GM18502 (cell line): Measurements from ENCODE around the gene C11orf97.

Experiments used
- ATAC-seq: cut with Tn5 transposase; IDR thresholded peaks from one replicate; pipeline ENCODE4 v1.9.1; 2021; ENCODE audit warnings: mild to moderate bottlenecking; ENCODE audit not compliant: unreplicated experiment, poor library complexity

Gene C11orf97

DNA sequence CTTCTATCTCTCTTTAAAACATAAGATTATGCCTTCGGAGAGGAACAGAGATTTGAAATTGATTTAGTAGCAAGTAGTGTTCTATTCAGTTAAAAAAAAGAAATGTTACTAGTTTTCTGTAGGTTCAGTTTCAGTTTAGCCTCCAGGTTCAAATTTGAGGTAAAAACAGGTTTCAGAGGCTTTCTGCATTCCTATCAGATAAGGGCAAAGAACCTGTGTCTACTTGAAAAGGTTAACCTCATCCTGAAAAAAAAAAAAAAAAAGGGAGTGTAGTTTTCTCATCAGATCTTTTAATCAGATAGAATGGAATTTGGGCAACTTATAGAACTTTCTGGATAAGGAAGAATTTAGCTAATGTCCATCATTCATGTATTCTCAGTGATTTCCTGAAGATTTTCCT is 12.1 kb downstream of the C11orf97 start:
- no peak for ATAC-seq

DNA sequence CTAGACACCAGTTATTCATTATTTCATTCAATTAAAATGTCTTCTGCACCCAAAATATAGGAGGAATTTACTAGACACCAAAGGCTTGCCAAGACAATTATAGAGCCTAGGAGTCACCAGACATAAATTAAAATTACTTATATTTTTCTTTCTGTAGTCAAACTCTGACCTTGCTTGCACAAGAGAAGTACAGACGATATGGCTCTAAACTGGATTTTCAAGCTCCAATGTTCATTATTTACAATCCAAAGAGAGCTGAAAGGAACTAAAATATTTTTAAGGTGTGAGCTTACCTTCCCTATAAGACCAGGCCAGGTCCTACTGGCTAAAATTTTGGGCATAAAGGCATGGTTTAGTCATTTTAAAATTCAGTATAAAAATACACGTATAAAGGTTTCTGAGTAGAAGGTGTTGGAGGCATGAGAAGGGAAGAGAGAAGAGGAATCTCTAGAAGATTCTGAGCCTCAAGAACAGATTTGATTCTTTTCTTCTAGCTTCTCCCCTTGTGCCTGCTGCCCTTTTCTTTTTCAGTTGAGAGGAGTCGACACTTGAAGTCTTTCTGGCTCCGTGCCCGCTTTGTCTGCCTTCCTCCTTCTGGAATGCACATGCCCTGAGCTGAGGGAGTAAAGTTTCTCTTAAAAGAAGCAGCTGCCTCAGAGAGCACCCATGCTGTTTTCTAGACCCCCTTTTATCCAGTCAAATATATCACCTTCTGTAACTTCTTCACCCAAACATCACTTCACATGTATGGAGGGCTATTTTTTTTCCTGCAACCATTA is 13.5 kb downstream of the C11orf97 start:
- no peak for ATAC-seq

DNA sequence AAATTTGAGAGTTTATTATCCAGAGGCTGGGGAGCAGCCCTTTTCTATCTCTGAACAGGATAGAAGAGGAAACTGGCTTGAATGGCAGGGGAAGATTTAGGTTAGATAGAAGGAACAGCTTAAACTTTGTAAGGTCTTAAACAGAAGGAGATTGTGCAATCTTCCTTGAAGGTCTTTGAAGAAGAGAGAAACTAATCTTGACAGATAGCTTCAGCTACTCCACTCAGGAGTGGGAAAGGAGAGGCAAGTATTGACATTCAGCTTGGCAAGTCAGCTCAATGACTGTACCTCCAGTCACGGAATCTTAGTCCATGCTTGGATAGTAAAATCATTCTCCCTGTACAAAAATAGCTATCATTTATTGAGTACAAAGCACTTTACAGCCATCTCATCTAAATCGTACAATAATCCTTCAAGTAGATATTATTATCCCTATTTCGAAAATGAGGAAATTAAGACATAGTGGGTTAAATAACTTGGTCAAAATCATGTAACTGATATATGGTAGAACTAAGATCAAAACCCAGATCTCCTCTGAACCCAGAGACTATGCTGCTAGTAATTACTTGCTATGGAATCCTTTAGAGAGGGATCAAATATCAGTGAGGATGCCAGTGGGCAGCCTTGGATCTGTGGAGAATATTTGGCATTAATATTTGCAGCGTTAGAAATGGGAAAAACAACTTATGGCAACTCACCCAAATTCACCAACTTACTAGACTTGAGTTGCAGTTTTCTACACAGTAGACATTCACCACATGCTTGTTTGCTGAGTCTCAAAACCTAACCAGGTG is 14.6 kb downstream of the C11orf97 start:
- no peak for ATAC-seq

DNA sequence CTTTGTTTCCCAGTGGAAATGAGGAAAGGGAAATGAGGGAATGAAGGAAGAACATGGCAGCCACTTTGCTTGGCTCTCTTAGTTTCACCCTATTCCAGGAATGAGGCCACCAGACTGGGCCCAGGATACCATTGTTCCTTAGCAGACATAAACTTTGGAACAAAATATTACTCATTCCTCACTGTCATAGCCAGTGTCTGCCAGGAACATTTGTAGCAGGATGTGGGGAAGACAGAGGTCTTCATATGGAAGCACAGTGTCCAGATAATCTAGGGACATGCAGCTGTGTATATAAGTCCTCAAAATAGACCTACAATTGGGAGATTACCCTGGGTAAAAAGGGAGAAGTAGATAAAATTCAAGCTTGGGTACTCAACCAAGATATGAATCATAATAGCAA is 16.3 kb downstream of the C11orf97 start:
- no peak for ATAC-seq

DNA sequence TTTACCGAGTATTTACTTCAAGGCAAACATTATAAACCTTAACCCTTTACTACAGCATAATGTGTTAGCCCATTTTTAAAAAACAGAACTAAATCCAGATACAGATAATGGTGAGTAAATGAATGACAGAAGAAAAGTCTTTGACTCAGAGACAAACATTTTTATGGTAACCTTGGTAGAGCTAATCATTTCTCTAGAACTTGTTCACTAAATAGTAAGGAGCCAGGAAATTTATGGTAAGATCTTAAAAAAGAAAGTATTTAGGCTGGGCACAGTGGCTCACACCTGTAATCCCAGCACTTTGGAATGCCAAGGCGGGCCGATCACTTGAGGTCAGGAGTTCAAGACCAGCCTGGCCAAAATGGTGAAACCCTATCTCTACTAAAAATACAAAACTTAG is 19.9 kb downstream of the C11orf97 start:
- no peak for ATAC-seq

DNA sequence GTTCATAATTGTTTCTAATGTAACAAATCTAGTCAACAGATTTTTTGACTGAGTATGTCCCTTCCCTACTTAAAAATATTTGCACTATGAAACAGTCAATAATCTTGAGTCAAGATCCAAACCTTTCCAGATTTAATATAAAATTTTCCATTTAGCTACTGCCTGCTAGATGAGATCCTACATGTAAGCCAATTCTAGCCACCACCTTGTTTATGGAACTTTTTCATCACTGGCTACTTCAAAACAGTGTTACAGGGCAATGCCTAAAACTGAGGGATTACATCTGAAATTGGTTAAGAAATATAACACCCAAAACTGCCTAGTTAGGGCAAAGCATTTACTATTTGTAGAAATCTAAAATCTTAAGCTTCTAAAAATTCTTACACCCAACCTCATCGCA is 20.9 kb downstream of the C11orf97 start:
- ATAC-seq, result no peak

DNA sequence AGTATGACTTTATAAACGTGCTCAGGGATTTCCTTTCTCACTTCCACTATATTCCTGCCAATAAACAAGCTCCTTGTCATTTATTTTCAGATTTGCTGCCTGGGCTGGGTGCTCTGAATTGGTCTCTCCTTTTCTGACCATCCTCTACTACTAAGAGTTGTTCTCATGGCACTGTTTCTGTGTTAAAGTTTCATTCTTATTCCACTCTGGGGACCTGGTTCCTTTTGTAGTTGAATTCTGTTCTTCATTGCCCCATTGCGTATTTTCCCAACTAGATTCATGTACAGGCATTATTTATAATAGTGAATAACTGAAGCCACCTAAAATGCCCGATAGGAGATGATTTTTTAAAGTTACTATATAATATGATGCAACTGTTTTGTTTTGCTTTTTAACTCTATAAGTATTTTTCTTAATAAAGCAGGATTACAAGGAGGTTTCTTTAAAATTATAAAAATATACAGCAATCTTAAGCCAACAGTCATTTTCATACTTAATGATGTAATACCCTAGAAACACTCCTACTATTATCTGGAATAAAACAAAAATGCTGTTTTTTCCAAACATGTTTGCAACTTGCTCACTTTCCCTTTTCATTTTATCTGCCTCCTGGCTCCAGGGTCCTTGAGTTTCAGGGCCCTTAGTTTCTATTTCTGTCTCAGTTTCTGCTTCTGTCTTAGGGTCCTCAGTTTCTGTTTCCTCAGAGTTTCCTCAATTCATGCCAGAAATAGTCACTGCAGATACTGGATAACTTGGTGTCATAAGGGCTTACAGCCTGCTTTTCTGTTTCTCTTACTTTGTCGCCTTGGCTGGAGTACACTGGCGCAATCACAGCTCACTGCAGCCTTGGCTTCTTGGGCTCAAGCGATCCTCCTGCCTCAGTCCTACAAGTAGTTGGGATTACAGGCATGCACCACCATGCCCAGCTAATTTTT is 21.7 kb downstream of the C11orf97 start:
- no peak for ATAC-seq

DNA sequence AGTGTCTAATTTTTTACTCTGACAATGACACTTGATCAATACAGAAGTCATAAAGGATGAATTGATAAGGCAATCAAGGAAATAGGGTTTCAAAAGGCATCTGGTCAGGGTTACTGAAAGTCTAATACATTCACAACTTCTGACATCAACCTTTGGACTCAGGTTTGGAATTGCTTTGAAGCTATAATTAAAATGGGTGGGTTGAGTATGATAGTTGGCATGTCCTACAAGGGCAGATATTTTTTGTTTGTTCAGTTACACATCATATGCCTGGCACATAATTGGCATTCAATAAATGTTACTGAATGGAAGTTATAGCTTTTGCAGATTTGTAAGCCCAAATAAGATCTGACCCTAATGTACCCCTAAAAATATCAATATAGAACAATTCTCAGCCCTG is 24.1 kb downstream of the C11orf97 start:
- no peak for ATAC-seq

DNA sequence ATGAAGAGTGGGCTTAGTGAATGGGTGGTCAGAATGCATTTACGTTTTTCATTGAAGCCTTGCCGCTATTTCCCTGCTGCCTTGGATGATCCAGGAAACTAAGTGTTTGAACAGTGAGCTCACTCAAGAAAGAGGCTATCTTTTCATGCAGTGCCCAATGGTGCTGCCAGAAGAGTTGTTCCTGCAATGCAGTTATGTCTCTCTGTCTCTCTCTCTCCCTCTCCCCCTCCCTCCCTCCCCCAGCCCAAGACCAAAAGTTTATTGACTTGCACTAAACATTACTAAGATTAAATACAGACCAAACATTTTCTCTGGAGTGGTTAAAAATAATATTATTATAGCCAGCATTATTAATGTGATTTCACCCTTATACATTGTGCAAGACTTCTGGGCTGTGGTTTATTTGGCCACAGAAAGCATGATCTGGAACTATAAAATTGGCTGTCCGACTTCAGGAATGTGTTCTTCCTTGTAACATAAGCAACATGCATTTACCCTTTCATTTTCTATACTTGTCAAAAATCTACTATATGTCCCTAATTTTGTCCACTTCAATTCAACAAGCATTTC is 24.9 kb downstream of the C11orf97 start:
- ATAC-seq, result no peak

DNA sequence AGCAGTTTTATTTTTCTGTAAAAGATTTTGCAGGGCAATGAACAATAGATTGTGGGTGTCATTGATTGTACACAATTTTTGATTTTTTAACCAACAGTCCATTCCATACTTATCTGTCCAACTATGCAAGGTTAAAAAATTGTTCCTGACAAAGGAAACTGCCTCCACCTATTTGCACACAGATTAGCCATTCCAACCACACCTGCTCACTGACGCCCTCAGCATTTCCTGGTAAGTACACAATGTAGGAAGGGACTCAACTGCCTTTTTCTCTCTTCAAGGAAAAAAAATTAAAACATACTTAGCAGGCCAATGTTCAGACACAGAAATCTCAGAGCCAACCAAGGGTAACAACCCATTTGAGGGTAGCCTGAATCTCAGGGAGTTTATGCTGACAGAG is 27.2 kb downstream of the C11orf97 start:
- ATAC-seq, result no peak

DNA sequence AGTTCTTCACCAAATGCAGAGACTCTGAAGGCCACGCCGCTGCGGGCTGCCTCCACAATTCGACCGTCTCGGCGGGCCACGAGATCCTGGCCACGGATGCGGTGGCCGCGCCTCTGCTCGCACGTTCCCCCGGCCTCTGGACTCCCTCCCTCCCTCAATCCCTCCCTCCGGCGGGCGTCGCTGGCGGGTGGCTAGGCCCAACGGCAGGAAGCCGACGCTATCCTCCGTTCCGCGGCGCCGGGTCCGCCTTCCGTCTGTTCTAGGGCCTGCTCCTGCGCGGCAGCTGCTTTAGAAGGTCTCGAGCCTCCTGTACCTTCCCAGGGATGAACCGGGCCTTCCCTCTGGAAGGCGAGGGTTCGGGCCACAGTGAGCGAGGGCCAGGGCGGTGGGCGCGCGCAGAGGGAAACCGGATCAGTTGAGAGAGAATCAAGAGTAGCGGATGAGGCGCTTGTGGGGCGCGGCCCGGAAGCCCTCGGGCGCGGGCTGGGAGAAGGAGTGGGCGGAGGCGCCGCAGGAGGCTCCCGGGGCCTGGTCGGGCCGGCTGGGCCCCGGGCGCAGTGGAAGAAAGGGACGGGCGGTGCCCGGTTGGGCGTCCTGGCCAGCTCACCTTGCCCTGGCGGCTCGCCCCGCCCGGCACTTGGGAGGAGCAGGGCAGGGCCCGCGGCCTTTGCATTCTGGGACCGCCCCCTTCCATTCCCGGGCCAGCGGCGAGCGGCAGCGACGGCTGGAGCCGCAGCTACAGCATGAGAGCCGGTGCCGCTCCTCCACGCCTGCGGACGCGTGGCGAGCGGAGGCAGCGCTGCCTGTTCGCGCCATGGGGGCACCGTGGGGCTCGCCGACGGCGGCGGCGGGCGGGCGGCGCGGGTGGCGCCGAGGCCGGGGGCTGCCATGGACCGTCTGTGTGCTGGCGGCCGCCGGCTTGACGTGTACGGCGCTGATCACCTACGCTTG is 31.7 kb downstream of the C11orf97 start, which contains the start of gene FUT4:
FUT4 (plus strand) TSS at position 227 of the 951 bp plus-strand sequence; CDS start at position 440, 213 bp downstream.
- ATAC-seq, result peak; percentile 88

DNA sequence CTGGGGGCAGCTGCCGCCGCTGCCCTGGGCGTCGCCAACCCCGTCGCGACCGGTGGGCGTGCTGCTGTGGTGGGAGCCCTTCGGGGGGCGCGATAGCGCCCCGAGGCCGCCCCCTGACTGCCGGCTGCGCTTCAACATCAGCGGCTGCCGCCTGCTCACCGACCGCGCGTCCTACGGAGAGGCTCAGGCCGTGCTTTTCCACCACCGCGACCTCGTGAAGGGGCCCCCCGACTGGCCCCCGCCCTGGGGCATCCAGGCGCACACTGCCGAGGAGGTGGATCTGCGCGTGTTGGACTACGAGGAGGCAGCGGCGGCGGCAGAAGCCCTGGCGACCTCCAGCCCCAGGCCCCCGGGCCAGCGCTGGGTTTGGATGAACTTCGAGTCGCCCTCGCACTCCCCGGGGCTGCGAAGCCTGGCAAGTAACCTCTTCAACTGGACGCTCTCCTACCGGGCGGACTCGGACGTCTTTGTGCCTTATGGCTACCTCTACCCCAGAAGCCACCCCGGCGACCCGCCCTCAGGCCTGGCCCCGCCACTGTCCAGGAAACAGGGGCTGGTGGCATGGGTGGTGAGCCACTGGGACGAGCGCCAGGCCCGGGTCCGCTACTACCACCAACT is 32.5 kb downstream of the C11orf97 start:
- ATAC-seq, result peak; percentile 2

DNA sequence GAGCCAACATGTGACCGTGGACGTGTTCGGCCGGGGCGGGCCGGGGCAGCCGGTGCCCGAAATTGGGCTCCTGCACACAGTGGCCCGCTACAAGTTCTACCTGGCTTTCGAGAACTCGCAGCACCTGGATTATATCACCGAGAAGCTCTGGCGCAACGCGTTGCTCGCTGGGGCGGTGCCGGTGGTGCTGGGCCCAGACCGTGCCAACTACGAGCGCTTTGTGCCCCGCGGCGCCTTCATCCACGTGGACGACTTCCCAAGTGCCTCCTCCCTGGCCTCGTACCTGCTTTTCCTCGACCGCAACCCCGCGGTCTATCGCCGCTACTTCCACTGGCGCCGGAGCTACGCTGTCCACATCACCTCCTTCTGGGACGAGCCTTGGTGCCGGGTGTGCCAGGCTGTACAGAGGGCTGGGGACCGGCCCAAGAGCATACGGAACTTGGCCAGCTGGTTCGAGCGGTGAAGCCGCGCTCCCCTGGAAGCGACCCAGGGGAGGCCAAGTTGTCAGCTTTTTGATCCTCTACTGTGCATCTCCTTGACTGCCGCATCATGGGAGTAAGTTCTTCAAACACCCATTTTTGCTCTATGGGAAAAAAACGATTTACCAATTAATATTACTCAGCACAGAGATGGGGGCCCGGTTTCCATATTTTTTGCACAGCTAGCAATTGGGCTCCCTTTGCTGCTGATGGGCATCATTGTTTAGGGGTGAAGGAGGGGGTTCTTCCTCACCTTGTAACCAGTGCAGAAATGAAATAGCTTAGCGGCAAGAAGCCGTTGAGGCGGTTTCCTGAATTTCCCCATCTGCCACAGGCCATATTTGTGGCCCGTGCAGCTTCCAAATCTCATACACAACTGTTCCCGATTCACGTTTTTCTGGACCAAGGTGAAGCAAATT is 33.3 kb downstream of the C11orf97 start:
- no peak for ATAC-seq

DNA sequence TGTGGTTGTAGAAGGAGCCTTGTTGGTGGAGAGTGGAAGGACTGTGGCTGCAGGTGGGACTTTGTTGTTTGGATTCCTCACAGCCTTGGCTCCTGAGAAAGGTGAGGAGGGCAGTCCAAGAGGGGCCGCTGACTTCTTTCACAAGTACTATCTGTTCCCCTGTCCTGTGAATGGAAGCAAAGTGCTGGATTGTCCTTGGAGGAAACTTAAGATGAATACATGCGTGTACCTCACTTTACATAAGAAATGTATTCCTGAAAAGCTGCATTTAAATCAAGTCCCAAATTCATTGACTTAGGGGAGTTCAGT is 33.9 kb downstream of the C11orf97 start:
- no peak for ATAC-seq

DNA sequence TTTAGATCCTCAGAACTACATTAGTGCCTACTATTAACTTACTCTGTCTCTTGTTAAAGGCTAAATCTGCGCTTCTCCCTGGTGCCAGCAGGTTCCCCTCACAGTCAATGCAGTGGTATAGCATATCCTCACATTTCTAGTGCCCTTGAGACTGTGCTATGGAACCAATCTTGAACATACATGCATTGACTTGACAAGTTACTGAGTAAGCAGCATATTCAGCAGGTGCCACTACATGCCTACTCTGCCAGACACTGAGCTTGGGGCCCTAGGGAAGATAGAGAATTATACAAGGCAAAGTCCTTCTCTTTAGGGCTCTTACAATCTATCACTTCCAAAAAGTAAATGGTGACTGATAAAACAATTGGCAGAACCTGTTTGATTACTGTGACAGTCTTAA is 34.6 kb downstream of the C11orf97 start:
- no peak for ATAC-seq

DNA sequence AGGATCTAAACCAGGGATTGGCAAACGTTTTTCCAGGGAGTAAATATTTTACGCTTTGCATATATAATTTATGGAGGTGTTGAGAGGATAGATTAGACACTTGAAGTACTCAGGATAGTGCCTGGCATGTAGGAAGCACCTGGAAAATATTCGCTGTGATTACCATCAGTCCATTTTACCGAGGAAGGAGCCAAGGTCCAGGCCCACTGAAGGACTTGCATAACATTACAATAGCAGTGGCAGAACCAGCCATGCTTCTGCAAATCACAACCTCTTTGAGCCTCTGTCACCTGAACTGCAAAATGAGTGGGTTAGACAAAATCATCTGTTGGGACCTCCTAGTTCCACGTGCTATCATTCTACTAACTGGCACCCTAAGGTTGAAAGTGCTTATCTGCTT is 36.9 kb downstream of the C11orf97 start:
- ATAC-seq, result no peak

DNA sequence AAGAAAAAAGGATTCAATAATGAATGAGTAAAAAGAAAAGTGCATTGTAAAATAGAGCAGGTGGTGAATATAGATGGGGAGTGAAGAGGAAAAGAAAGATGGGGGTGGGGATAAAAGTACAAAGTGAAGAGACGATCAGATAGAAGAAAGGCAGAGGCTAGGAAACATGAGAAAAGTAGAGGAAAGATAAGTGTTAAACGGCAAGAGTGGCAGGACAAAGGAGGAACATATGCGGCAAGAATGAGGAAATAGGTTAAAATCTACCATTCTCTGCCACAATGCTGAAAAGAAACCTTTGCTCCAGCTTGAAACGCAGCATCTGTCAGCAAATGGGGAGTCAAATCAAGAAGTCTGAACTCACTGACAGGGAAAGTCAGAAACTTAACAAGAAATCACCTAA is 38.3 kb downstream of the C11orf97 start:
- ATAC-seq, result peak; percentile 46

DNA sequence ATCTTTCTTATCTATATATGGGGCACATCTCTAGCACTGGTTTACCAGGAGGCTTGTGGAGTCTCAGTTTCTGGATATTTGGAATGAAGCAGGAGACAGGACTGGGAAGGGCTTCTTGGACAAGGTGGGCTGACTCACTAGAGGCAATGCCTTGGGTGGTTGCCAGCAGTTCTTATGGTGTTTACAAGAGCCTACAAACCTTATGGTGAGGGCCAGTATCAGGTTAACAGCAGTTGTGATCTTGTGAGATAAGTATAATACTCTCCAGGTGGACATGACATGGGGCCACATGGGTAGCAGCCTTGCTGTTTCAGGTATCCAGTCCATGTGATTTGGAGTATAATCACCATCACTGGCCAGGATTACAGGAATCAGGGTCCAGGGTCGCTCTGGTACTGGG is 41.7 kb downstream of the C11orf97 start:
- ATAC-seq, result no peak
